Measurements from ENCODE around the gene KLK8. TPM values are rescaled to one million over a fixed set of nuclear protein-coding genes. Genes with fewer than 3 reads are reported as not detected.

Gene KLK8
- polyA plus RNA-seq, 1 of the 3 experiments (the other 2 are of a cell fraction), result not detected

GRCh38 chr19:51022526-51022925 lies 21.1 kb upstream of the KLK8 start:
- Histone ChIP-seq H3K4me2 (no peak overlapping the region), H3K9ac (no peak overlapping the region), H2AFZ (ENCODE audit: low read depth) (no peak overlapping the region), H3K27ac (ENCODE audit: low read depth in 2 of 2, low read length in 1 of 2) (no peak overlapping the region), H3K36me3 (replicated peaks in 1 of 2; ENCODE audit: control insufficient read depth in 1 of 2, insufficient read depth in 2 of 2, low read length in 1 of 2) (no peaks in the 10 kb centered on the region), H3F3A (replicated peaks; ENCODE audit: insufficient read depth) (no peaks in the 10 kb centered on the region), H3K4me3 (ENCODE audit: low read depth in 2 of 2, low read length in 1 of 2) (no peak overlapping the region), H3K79me2 (ENCODE audit: insufficient read depth) (no peaks in the 10 kb centered on the region), H4K20me1 (ENCODE audit: insufficient read depth) (no peaks in the 10 kb centered on the region), H3K9me3 (no peaks in the 10 kb centered on the region), H3K27me3 (ENCODE audit: insufficient read depth) (peaks cover 93% of the 10 kb centered on the region), H3K9me2 (no peaks in the 10 kb centered on the region), H3K4me1 (ENCODE audit: control insufficient read depth in 1 of 2, insufficient read depth in 2 of 2, low read depth in 1 of 2, low read length in 1 of 2) (no peaks in the 10 kb centered on the region)
- POLR2A ChIA-PET, result no interaction called here
- TF ChIP-seq GABPA (IDR thresholded peaks at IDR 0.05; ENCODE audit: low read depth) (no peak), EP300 (IDR thresholded peaks at IDR 0.05; ENCODE audit: borderline replicate concordance in 1 of 2, low read depth in 1 of 2, low read length in 1 of 2) (no peak), NRF1 (IDR thresholded peaks at IDR 0.05; ENCODE audit: low read depth, low read length) (no peak), MAX (IDR thresholded peaks at IDR 0.05; ENCODE audit: low read depth) (no peak)
- WGBS (ENCODE audit: low lambda C conversion rate), result 6% methylated on average over 14 of the region's 14 CpGs
- DNase-seq, result no peak
- CTCF ChIA-PET, result interaction anchor here (0.7 to 1.9 kb wide), 3 partner anchors 9 to 72 kb away, joined by 3 to 7 read pairs (median 6); no protein-coding TSS in a partner anchor

GRCh38 chr19:51020988-51021651 lies 19.7 kb upstream of the KLK8 start:
- no peaks in the 10 kb centered on the region for H4K20me1 ChIP-seq (ENCODE audit: insufficient read depth)
- H3K9me3 ChIP-seq, result no peaks in the 10 kb centered on the region
- peaks cover 90% of the 10 kb centered on the region for H3K27me3 ChIP-seq (ENCODE audit: insufficient read depth)
- ChIA-PET CTCF (interaction anchor here (0.6 to 2.1 kb wide), 21 partner anchors 8 to 640 kb away, joined by 3 to 11 read pairs (median 4); partner anchors contain the start of gene KLK12), POLR2A (no interaction called here)
- WGBS (ENCODE audit: low lambda C conversion rate), result 8% methylated on average over 6 of the region's 7 CpGs
- H3K9ac ChIP-seq, result no peak overlapping the region
- DNase-seq, result peak; percentile 54
- no peak overlapping the region for H2AFZ ChIP-seq (ENCODE audit: low read depth)
- no peak overlapping the region for H3K27ac ChIP-seq (ENCODE audit: low read depth in 2 of 2, low read length in 1 of 2)
- no peaks in the 10 kb centered on the region for H3F3A ChIP-seq (replicated peaks; ENCODE audit: insufficient read depth)
- no peaks in the 10 kb centered on the region for H3K9me2 ChIP-seq
- H3K4me2 ChIP-seq, result no peak overlapping the region
- TF ChIP-seq REST (IDR thresholded peaks at IDR 0.05; ENCODE audit: low read depth, low read length) (no peak), RAD21 (IDR thresholded peaks at IDR 0.05; ENCODE audit: low read length) (peak; percentile 37), SMC3 (IDR thresholded peaks at IDR 0.05; ENCODE audit: low read depth, low read length) (peak; percentile 45), CTCF (IDR thresholded peaks at IDR 0.05) (peak; percentile 78), POLR2AphosphoS5 (IDR thresholded peaks at IDR 0.05; ENCODE audit: low read depth, low read length) (no peak), USF1 (IDR thresholded peaks at IDR 0.05; ENCODE audit: borderline replicate concordance, low read depth) (peak; percentile 49; the same call in 1 of the 2 replicates)
- no peaks in the 10 kb centered on the region for H3K36me3 ChIP-seq (replicated peaks in 1 of 2; ENCODE audit: control insufficient read depth in 1 of 2, insufficient read depth in 2 of 2, low read length in 1 of 2)
- no peaks in the 10 kb centered on the region for H3K79me2 ChIP-seq (ENCODE audit: insufficient read depth)
- H3K4me1 ChIP-seq (ENCODE audit: control insufficient read depth in 1 of 2, insufficient read depth in 2 of 2, low read depth in 1 of 2, low read length in 1 of 2), result no peaks in the 10 kb centered on the region
- H3K4me3 ChIP-seq (ENCODE audit: low read depth in 2 of 2, low read length in 1 of 2), result no peak overlapping the region; a peak in 1 of 4 replicates

Measured in SK-N-SH (cell line).